Measurements from ENCODE around the gene ZNF831.

The ZNF831 gene

DNA sequence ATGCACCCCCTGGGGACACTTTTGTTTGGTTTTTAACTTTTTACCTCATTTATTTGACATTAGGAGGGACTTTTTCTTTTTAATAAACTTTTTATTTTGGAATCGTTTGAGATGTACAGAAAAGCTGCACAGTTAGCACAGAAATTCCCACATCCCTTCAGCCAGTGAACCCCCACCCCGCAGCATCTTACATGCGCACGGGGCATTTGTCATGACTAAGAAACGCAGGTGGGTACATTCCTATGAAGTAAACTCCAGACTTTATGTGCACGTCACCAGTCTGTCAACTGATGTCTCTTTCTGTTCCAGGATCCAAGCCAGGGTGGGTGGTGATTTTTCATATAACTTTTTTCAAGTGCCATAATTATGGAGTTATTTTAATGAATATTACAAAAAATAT lies 4.9 kb upstream of the ZNF831 start:
- Histone ChIP-seq H2AFZ (ENCODE audit: low read depth) (no peak overlapping the region), H3K79me2 (ENCODE audit: insufficient read depth, low read depth) (no peaks in the 10 kb centered on the region), H4K20me1 (ENCODE audit: insufficient read depth) (no peaks in the 10 kb centered on the region), H3K27ac (no peak overlapping the region), H3K9ac (no peak overlapping the region), H3K27me3 (ENCODE audit: insufficient read depth, low read depth) (peaks cover 8% of the 10 kb centered on the region; the same call in 1 of the 2 replicates), H3K4me2 (no peak overlapping the region), H3K4me1 (ENCODE audit: low read depth, poor library complexity, severe bottlenecking) (no peaks in the 10 kb centered on the region), H3K36me3 (ENCODE audit: insufficient read depth) (no peaks in the 10 kb centered on the region), H3K4me3 (IDR thresholded peaks at IDR 0.05; ENCODE audit: insufficient read depth, low read depth, low read length) (no peak overlapping the region)
- TF ChIP-seq, protein P1, sequence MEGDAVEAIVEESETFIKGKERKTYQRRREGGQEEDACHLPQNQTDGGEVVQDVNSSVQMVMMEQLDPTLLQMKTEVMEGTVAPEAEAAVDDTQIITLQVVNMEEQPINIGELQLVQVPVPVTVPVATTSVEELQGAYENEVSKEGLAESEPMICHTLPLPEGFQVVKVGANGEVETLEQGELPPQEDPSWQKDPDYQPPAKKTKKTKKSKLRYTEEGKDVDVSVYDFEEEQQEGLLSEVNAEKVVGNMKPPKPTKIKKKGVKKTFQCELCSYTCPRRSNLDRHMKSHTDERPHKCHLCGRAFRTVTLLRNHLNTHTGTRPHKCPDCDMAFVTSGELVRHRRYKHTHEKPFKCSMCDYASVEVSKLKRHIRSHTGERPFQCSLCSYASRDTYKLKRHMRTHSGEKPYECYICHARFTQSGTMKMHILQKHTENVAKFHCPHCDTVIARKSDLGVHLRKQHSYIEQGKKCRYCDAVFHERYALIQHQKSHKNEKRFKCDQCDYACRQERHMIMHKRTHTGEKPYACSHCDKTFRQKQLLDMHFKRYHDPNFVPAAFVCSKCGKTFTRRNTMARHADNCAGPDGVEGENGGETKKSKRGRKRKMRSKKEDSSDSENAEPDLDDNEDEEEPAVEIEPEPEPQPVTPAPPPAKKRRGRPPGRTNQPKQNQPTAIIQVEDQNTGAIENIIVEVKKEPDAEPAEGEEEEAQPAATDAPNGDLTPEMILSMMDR (conservative IDR thresholded peaks at IDR 0.05; ENCODE audit: low read depth, low read length) = no peak

DNA sequence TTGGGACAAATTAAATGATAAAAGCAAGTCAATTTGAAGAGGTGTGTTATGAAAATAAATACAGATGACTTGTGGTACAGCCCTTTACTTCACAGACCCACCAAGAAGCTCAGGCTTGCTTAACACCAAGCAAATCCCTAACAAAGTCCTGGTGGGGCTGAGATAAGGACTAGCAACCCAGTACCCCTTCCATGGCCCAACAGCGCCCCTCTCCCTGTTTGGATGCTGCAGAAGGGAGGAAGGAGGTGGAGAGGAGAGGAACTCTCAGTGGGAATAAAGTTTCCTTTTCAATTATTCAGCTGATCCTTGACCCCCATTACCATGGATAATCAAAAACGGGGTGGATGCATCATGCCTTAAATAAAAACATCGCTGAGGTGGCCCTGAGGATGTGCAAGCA lies 4.5 kb upstream of the ZNF831 start:
- Histone ChIP-seq H3K9ac (no peak overlapping the region), H3K27ac (no peak overlapping the region), H4K20me1 (ENCODE audit: insufficient read depth) (no peaks in the 10 kb centered on the region), H3K4me1 (ENCODE audit: low read depth, poor library complexity, severe bottlenecking) (no peaks in the 10 kb centered on the region), H3K79me2 (ENCODE audit: insufficient read depth, low read depth) (no peaks in the 10 kb centered on the region), H3K36me3 (ENCODE audit: insufficient read depth) (no peaks in the 10 kb centered on the region), H3K4me3 (IDR thresholded peaks at IDR 0.05; ENCODE audit: insufficient read depth, low read depth, low read length) (no peak overlapping the region), H3K27me3 (ENCODE audit: insufficient read depth, low read depth) (peaks cover 5% of the 10 kb centered on the region; the same call in 1 of the 2 replicates), H2AFZ (ENCODE audit: low read depth) (no peak overlapping the region), H3K4me2 (no peak overlapping the region)
- TF ChIP-seq, protein P1 (conservative IDR thresholded peaks at IDR 0.05; ENCODE audit: low read depth, low read length) = no peak

DNA sequence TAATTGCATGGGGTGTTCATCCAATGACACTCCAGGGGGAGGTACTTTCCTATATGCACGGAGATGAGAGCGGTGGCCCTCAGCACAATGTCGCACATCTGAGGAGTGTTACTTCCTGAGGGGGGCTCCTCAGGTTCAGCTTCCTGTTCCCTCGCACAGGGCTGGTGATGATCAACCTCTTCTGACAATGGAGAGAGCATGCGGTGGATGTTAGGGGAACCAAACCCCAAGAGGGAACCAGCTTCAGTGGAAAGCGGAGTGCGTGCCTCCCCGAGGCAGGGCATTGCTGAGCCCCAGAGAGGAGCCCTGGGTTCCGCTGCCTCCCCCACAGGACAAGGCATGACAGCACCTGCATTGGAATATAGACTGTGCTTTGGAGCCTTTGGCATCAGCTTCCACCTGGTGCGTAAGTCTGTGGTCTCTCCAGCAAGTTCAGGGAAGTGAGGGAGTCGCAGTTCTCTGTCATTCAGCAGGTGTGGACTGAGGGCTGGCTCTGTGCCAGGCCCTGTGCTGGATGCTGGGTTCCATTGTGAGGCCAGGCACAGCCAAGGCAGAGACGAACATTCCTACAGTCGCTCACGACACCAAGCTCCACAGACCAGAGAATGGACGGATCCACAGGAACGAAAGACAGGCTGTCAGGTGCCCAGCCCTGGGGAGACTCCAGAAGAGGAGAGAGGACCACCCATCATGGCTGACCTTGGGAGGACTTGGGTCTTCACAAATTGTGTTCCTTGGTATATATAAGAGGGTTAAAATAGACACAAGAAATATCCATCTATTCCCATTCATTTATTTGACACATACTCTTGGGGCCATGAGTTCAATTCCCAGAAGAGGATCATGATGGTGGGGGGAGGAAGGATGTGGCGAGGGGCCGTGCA lies 3.9 kb upstream of the ZNF831 start:
- H4K20me1 ChIP-seq (ENCODE audit: insufficient read depth) = no peaks in the 10 kb centered on the region
- H2AFZ ChIP-seq (ENCODE audit: low read depth) = no peak overlapping the region
- H3K36me3 ChIP-seq (ENCODE audit: insufficient read depth) = no peaks in the 10 kb centered on the region
- no peak overlapping the region for H3K4me2 ChIP-seq
- no peak overlapping the region for H3K4me3 ChIP-seq (IDR thresholded peaks at IDR 0.05; ENCODE audit: insufficient read depth, low read depth, low read length)
- H3K9ac ChIP-seq = no peak overlapping the region
- TF ChIP-seq, protein P1 (conservative IDR thresholded peaks at IDR 0.05; ENCODE audit: low read depth, low read length) = no peak
- H3K27ac ChIP-seq = no peak overlapping the region
- no peaks in the 10 kb centered on the region for H3K4me1 ChIP-seq (ENCODE audit: low read depth, poor library complexity, severe bottlenecking)
- peaks cover 4% of the 10 kb centered on the region; the same call in 1 of the 2 replicates for H3K27me3 ChIP-seq (ENCODE audit: insufficient read depth, low read depth)
- H3K79me2 ChIP-seq (ENCODE audit: insufficient read depth, low read depth) = no peaks in the 10 kb centered on the region

DNA sequence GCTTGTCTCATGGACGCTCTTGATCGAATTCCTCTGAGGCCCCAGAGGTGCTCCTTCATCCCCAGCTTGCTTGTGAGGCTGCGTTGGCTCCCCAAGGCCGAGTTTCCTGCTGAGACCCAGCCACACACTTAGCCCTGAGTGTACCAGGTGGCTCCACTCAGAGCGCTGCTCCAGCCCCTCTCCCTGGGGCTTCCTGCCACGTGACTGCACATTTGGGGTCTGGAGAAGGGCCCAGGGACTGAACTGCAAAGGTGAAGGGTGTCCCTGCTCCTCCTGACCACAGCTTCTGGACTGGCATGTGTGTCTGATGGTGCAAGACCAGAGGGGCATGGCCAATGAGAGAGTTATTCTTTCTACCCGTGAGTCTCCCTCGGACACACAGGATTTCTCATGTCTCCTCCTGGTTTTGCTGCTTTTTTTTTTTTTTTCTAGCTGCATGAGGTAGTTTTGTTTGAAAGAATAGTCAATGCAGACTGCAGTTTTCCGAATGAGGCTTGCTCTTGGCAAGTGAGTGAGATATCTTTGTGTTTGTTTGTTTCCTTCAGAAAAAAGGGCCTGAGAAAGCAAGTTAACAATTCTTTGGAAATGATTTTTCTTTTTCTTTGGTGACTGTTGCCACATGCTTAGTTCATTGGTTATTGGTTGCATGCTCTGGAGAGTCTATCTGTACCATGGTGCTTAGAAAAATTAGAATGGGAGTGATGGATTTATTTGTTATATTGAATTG lies 3.1 kb upstream of the ZNF831 start:
- no peak overlapping the region for H3K4me3 ChIP-seq (IDR thresholded peaks at IDR 0.05; ENCODE audit: insufficient read depth, low read depth, low read length)
- no peaks in the 10 kb centered on the region for H3K79me2 ChIP-seq (ENCODE audit: insufficient read depth, low read depth)
- no peak overlapping the region for H3K27ac ChIP-seq
- H4K20me1 ChIP-seq (ENCODE audit: insufficient read depth) = no peaks in the 10 kb centered on the region
- no peak overlapping the region for H2AFZ ChIP-seq (ENCODE audit: low read depth)
- no peaks in the 10 kb centered on the region for H3K36me3 ChIP-seq (ENCODE audit: insufficient read depth)
- no peaks in the 10 kb centered on the region for H3K4me1 ChIP-seq (ENCODE audit: low read depth, poor library complexity, severe bottlenecking)
- H3K27me3 ChIP-seq (ENCODE audit: insufficient read depth, low read depth) = no peaks in the 10 kb centered on the region; the same call in 1 of the 2 replicates
- TF ChIP-seq, protein P1 (conservative IDR thresholded peaks at IDR 0.05; ENCODE audit: low read depth, low read length) = no peak
- H3K9ac ChIP-seq = no peak overlapping the region
- H3K4me2 ChIP-seq = no peak overlapping the region
